ENCODE results near the gene PYROXD2.
"Not testable (repeated sequence)": the region's sequence is repeated elsewhere in the genome, so short reads cannot be mapped to it uniquely, and the experiment has no call there.

Gene PYROXD2

GRCh38 chr10:98390406-98390805 is 24.6 kb downstream of the PYROXD2 start:
- DNase-seq (ENCODE audit: low spot score) = no peak

- no peak for DNase-seq (ENCODE audit: low spot score)
Observed at GRCh38 chr10:98389398-98389797, 25.6 kb downstream of the PYROXD2 start.

- no peak for DNase-seq (ENCODE audit: low spot score)
Observed at GRCh38 chr10:98388101-98388655, 26.8 kb downstream of the PYROXD2 start.

GRCh38 chr10:98384531-98385133 is 30.4 kb downstream of the PYROXD2 start:
- no peak for DNase-seq (ENCODE audit: low spot score)

- no peak for DNase-seq (ENCODE audit: low spot score)
Observed at GRCh38 chr10:98383869-98384268, 31.1 kb downstream of the PYROXD2 start.

- not testable (repeated sequence) for DNase-seq (ENCODE audit: low spot score)
Observed at GRCh38 chr10:98383134-98383667, 31.8 kb downstream of the PYROXD2 start.

- no peak for DNase-seq (ENCODE audit: low spot score)
Observed at GRCh38 chr10:98382691-98383101, 32.3 kb downstream of the PYROXD2 start.

GRCh38 chr10:98380493-98381339 is 34.3 kb downstream of the PYROXD2 start:
- no peak for DNase-seq (ENCODE audit: low spot score)

GRCh38 chr10:98378722-98379121 is 36.3 kb downstream of the PYROXD2 start:
- DNase-seq (ENCODE audit: low spot score) = no peak

GRCh38 chr10:98377536-98377935 is 37.4 kb downstream of the PYROXD2 start:
- DNase-seq (ENCODE audit: low spot score) = no peak

GRCh38 chr10:98377001-98377400 is 38.0 kb downstream of the PYROXD2 start:
- no peak for DNase-seq (ENCODE audit: low spot score)

GRCh38 chr10:98376485-98376884 is 38.5 kb downstream of the PYROXD2 start:
- no peak for DNase-seq (ENCODE audit: low spot score)

- DNase-seq (ENCODE audit: low spot score) = no peak
Observed at GRCh38 chr10:98374217-98374985, 40.6 kb downstream of the PYROXD2 start.

GRCh38 chr10:98373260-98374040 is 41.5 kb downstream of the PYROXD2 start:
- DNase-seq (ENCODE audit: low spot score) = no peak

- DNase-seq (ENCODE audit: low spot score) = no peak
Observed at GRCh38 chr10:98370831-98371820, 43.9 kb downstream of the PYROXD2 start.

- DNase-seq (ENCODE audit: low spot score) = no peak
Observed at GRCh38 chr10:98369801-98370200, 45.2 kb downstream of the PYROXD2 start.

GRCh38 chr10:98368644-98369043 is 46.3 kb downstream of the PYROXD2 start:
- DNase-seq (ENCODE audit: low spot score) = no peak

- peak; percentile 59 for DNase-seq (ENCODE audit: low spot score)
Observed at GRCh38 chr10:98367604-98368451, 47.2 kb downstream of the PYROXD2 start.

GRCh38 chr10:98366062-98366530 is 48.9 kb downstream of the PYROXD2 start:
- no peak for DNase-seq (ENCODE audit: low spot score)
